HG03378 (cell line): ENCODE results near the gene WDR6.
"Not testable (repeated sequence)": the region's sequence is repeated elsewhere in the genome, so short reads cannot be mapped to it uniquely, and the experiment has no call there.

Experiments
- ATAC-seq: cut with Tn5 transposase; IDR thresholded peaks from one replicate; pipeline ENCODE4 v1.9.1; 2021; ENCODE audit warnings: mild to moderate bottlenecking, moderate library complexity; ENCODE audit not compliant: unreplicated experiment

WDR6 gene

DNA sequence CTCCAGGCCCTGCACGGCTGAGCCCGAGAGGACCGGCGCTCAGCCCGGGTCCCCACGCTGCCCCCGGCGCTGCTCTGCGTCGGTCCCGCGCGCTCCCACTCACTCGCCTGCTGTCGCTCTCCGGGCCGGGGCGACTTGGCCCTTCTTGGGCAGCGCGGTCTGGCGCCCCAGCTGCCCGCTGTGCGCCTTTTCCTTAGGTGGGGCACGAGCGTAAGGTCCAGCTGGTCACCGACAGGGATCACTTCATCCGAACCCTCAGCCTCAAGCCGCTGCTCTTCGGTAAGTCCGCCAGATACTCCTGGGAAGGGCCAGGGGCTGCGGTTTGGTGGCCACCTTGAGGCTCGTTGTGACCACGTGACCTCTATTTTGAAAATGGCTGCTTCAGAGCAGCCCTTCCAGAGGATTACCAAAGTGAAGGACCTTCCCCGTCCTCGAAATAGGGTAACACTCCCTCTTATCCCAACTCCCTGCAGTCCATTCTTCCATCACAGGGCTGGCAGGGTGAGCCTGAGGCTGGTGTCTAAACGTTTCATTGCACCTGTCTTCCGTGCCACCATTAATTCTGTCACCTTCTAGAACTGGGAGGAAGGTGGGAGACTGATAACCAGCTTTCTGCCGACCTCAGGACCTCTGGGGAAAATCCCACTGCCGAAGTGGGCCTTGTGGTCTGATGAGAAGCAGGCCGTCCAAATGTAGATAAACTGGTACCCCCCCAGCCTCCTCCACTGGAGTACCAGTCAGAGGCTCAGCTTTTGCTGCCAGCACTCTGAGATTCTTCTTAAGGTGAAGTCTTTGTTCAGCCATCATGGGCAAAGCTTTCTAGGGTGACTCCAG, 16.3 kb upstream of the WDR6 start:
- ATAC-seq: no peak

- ATAC-seq: no peak
These were observed 15.2 kb upstream of the WDR6 start for GRCh38 chr3:48991851-48992545.

GRCh38 chr3:48993834-48994233, 13.4 kb upstream of the WDR6 start:
- no peak for ATAC-seq

DNA sequence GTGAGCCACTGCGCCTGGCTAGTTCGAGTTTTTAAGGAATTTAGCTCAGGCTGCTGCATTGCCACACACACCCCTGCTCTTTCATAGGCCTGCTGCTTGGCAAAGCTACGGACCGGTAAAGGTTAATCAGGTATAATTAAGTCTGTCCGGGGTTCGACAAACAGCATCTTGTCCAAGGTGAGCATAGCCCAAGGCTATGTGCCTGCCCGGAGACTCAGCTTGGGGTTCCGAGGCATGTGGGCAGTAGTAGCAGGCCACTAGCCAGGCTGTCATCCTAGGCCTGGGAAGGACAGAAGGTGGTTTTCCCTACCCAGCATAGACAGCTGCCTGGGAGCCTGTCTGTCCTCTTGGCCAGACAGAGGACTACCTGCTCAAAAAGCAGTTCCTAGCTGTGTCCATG, 10.6 kb upstream of the WDR6 start:
- ATAC-seq: no peak

DNA sequence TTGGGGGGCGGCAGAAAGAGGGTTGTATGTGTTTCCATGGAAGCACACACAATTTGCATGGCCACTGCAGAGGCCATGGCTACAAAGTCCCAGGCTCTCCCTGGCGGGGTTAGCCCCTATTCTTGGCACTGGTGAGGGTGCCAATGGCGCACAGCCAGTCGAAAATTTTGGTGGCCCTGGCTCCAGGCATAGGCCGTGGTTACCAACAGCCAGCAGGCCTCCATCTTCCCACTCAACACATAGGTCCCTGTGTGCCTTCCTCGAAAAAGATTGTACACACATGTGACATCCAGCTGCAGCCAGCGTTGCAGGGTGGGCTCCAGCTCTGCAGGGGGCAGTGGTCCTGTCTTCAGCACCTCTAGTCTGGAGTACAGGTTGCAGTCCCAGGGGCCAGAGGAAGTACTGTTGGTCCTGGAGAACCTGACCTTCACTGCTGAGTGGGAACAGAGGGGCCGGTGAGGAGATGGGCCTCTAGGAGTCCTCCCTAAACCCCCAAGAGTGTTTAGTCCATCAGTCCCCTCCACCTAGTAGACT, 10.0 kb upstream of the WDR6 start:
- ATAC-seq: no peak

- no peak for ATAC-seq
These were observed 9.2 kb upstream of the WDR6 start for GRCh38 chr3:48997714-48998637.

- ATAC-seq: no peak
These were observed 7.9 kb upstream of the WDR6 start for GRCh38 chr3:48999085-48999858.

DNA sequence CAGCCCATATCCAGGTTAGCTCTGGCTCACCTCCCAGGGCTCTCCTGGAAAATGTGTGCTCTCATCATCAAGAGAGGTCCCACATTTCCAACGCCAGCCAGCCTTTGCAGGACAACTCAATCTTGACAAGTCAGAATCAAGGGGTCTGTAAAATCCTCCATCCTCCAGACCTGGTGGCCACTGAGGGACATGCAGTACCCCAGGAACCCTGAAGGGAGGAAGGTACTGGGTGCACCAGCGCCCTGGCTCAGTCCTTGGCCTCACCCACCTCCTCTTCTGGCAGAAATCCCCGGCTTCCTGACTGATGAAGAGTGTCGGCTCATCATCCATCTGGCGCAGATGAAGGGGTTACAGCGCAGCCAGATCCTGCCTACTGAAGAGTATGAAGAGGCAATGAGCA, 6.0 kb upstream of the WDR6 start:
- ATAC-seq: no peak

GRCh38 chr3:49004352-49005302, 2.6 kb upstream of the WDR6 start:
- ATAC-seq: no peak

GRCh38 chr3:49005303-49005680, 1.9 kb upstream of the WDR6 start:
- no peak for ATAC-seq

DNA sequence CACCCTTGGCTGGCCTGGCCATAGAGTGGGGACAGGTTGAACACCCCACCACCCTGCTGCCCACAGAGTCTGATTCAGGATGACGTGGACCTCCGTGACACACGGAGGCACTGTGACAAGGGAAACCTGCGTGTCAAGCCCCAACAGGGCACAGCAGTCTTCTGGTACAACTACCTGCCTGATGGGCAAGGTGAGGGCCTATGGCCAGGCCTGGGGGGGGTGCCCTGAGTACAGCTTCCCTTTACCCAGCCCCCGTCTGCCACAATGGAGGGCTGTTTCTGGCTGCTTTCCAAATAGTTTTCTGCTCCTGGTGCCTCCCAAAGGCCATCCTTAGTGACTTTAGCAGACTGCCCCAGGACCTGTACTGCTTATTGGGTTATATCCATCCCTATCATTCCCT, 1.2 kb upstream of the WDR6 start:
- ATAC-seq: no peak

DNA sequence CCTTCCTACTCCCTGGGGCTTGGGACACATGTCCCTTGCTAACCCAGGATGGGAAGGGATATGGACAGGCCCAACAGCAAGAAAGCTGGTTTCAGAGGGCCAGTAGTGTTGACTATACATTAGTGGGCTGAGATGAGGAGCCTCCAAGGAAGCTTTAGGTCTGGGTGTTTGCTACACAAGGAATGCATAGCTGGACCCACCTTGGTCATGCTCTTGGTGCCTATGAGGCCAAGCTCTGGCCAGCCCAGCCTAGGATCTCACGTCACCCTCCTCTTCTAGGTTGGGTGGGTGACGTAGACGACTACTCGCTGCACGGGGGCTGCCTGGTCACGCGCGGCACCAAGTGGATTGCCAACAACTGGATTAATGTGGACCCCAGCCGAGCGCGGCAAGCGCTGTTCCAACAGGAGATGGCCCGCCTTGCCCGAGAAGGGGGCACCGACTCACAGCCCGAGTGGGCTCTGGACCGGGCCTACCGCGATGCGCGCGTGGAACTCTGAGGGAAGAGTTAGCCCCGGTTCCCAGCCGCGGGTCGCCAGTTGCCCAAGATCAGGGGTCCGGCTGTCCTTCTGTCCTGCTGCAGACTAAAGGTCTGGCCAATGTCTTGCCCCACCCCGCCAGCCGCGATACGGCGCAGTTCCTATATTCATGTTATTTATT, 653 bp upstream of the WDR6 start:
- no peak for ATAC-seq

DNA sequence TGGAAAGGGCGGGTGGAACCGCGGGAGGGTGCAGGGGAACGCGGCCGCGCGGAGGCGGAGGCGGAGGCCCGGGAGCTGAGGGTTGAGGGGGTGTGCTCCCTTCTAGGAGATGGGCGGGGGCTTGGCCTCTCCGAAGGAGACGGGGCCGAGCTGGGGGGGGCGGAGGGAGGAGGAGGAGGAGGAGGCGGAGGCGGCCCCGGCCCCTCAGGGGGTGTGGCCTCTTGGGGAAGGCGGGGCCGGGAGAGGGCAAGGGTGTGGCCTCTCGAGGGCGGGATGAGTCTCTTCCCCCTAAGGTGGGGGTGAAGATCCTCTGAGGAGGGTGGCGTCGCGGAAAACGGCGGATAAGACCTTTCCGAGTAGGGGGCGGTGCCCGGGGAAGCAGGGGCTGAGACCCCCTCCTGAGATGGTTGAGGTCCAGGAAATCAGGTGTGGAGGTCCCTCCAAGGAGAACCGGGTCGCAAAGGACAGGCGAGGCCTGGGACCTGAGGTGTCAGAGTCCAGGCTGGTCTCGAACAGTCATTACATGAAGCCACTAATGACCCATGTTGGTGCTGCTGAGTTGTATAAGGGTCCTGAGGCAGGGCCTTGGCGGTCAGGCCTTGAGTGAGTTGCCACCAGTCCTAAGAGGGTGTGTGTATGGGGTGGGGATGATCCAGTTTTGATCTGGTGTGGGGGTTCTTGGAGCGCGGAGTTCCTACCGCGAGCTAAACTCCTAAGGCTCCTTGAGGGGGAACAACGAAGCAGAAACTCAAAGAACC, 759 bp downstream of the WDR6 start:
- peak; percentile 22 for ATAC-seq

- ATAC-seq: not testable (repeated sequence)
These were observed 1.4 kb downstream of the WDR6 start for GRCh38 chr3:49008627-49009026.

- no peak for ATAC-seq
These were observed 2.2 kb downstream of the WDR6 start for GRCh38 chr3:49009396-49009795.

GRCh38 chr3:49012441-49013017, 5.3 kb downstream of the WDR6 start:
- ATAC-seq: no peak

- no peak for ATAC-seq
These were observed 6.0 kb downstream of the WDR6 start for GRCh38 chr3:49013113-49013737.
